Stimulated activated memory B cell treated with anti-CD40 and anti-IgM and Interleukin-4, amounts not matched to agents 10 μg/mL and 1 μg/mL and 100 μg/mL, for 72 hours (primary cell): ENCODE measurements around the gene REPS1.
"Not testable (repeated sequence)": the region's sequence is repeated elsewhere in the genome, so short reads cannot be mapped to it uniquely, and the experiment has no call there.

Experiments used
- ATAC-seq: fragments of 150-1000 bp; cut with Tn5 transposase; 2 replicates; pipeline ENCODE4 v1.10.0; 2021
- H3K27ac Mint-ChIP-seq: one replicate; pipeline ENCODE4 v1.8.0; 2022; ENCODE audit warnings: mild to moderate bottlenecking, mixed read lengths
- H3K27me3 Mint-ChIP-seq: one replicate; pipeline ENCODE4 v1.8.0; 2022; ENCODE audit warnings: mixed read lengths
- H3K36me3 Mint-ChIP-seq: one replicate; pipeline ENCODE4 v1.8.0; 2022; ENCODE audit warnings: mixed read lengths
- H3K4me1 Mint-ChIP-seq: one replicate; pipeline ENCODE4 v1.8.0; 2022; ENCODE audit warnings: mixed read lengths
- H3K4me3 Mint-ChIP-seq: one replicate; pipeline ENCODE4 v1.8.0; 2022; ENCODE audit warnings: mild to moderate bottlenecking, moderate library complexity, mixed read lengths
- H3K9me3 Mint-ChIP-seq: one replicate; pipeline ENCODE4 v1.8.0; 2022; ENCODE audit warnings: mixed read lengths

The REPS1 gene

DNA sequence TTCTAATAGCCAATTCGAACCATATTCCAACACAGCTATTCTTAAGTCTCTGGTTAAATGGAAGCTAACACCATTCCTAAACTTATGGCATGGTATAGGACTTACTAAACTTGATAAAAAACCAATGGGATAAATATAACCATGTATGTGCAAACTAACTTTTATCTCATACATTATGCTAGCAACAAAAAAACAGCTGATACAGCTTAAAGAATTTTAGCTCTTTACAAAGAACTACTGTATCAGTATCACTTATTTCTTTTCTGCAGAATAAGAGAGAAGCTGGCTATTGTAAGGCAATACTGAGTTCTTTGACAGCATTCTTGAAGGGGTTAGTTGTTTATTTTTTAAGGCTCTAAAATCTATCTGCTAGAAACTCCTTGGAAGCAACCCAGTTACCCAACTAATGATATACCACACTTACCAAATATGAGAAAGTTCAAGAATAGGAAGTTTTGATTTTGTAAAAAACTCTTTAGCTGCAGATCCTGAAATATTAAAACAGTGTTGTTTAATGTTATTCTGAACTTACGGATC lies 44.9 kb downstream of the REPS1 start:
- Mint-ChIP-seq H3K4me3 (no peak overlapping the region), H3K9me3 (no peaks in the 10 kb centered on the region), H3K27ac (no peak overlapping the region), H3K36me3 (peaks cover 76% of the 10 kb centered on the region), H3K27me3 (no peaks in the 10 kb centered on the region), H3K4me1 (peaks cover 11% of the 10 kb centered on the region)
- no peak for ATAC-seq

DNA sequence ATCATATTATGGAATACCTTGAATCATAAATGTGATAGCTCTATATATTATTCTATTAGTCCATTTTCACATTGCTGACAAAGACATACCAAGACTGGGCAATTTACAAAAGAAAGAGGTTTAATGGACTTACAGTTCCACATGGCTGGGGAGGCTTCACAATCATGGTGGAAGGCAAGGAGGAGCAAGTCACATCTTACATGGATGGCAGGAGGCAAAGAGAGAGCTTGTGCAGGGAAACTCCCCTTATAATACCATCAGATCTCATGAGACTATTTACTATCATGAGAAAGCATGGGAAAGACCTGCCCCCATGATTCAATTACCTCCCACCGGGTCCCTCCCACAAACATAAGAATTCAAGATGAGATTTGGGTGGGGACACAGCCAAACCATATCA lies 51.2 kb downstream of the REPS1 start:
- not testable (repeated sequence) for H3K27ac Mint-ChIP-seq, H3K9me3 Mint-ChIP-seq, H3K27me3 Mint-ChIP-seq, ATAC-seq, H3K4me3 Mint-ChIP-seq, H3K4me1 Mint-ChIP-seq
- peaks cover 55% of the 10 kb centered on the region for H3K36me3 Mint-ChIP-seq

DNA sequence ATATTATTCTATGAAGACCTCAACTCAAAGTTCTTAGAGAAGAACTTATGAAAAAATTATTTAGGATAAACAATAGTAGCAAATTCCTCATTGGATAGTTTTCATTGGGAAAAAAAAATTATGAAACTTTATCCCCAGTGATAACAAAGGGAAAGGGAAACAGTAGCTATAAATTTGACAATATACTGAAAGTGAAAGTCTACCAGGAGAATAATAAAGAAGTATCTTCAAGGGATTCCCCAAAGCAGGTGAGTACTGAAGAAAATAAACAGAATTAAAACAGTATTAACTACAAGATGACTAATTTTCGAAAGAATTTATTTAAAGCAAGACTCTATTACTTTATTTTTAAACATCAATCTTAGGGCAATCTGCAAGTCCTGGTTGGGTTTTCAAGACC lies 56.4 kb downstream of the REPS1 start:
- no peak for ATAC-seq
- H3K27ac Mint-ChIP-seq, result peak overlapping the region; percentile 57
- peaks cover 28% of the 10 kb centered on the region for H3K36me3 Mint-ChIP-seq
- H3K27me3 Mint-ChIP-seq, result no peaks in the 10 kb centered on the region
- H3K9me3 Mint-ChIP-seq, result no peaks in the 10 kb centered on the region
- peaks cover 6% of the 10 kb centered on the region for H3K4me1 Mint-ChIP-seq
- H3K4me3 Mint-ChIP-seq, result no peak overlapping the region

DNA sequence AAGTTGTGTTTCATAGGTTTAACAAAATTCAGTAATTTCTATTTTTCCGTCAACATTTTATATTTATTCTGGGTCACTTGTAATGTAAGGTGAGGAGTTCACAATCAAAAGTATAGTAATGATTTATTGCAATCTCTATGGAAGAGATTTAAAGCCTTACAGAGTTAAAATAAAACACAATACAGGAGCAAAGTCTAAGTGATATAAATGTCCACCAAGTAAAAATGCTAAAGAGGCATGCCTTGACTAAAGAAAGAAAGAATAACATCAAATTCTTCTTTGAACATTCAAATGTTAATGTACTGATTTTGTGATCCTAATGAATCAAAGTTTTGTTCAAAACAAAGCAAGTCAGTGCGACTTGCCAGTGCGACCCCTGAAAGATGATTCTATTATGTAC lies 61.5 kb downstream of the REPS1 start:
- ATAC-seq, result no peak
- H3K36me3 Mint-ChIP-seq, result peaks cover 26% of the 10 kb centered on the region
- no peaks in the 10 kb centered on the region for H3K27me3 Mint-ChIP-seq
- H3K27ac Mint-ChIP-seq, result no peak overlapping the region
- no peak overlapping the region for H3K4me3 Mint-ChIP-seq
- no peaks in the 10 kb centered on the region for H3K4me1 Mint-ChIP-seq
- H3K9me3 Mint-ChIP-seq, result no peaks in the 10 kb centered on the region

DNA sequence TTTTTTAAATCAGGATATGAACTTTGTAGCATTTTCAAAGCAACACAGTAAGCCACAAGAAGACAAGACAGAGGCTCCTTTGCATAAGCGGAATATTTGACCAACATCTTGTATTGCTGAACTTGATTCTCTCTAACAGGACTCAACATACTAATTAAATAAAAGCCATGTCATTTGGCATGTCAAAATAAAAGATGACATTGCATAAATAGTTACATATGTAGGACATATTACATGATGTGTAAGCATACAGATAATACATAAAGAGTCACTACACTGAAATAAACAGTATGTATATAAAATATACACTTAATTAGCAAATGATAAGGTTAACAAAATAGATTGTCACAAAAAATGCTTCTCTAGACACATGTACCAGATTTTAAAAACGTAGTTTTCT lies 62.2 kb downstream of the REPS1 start:
- H3K36me3 Mint-ChIP-seq, result peaks cover 20% of the 10 kb centered on the region
- H3K4me3 Mint-ChIP-seq, result no peak overlapping the region
- H3K4me1 Mint-ChIP-seq, result no peaks in the 10 kb centered on the region
- ATAC-seq, result no peak
- H3K27ac Mint-ChIP-seq, result no peak overlapping the region
- no peaks in the 10 kb centered on the region for H3K9me3 Mint-ChIP-seq
- no peaks in the 10 kb centered on the region for H3K27me3 Mint-ChIP-seq

DNA sequence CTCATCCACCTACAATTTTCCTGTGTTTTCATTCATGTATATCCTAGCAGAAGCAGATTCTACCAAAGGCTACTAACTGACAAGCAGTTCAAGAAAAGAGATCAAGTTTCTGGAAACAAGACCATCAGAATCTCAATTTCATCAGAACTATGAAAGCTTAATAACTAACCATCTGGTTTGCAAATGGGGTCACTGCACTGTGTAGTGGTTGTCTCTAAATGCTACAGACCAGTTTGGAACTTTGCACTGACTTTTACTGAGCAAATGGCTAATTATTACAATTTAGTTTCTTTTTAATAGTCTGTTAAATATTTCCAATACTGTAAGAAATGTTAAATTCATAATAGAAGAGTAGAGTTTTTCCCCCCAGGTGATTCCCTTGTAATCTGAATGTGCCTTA lies 64.5 kb downstream of the REPS1 start:
- Mint-ChIP-seq H3K27ac (no peak overlapping the region), H3K36me3 (peaks cover 27% of the 10 kb centered on the region), H3K4me3 (no peak overlapping the region), H3K4me1 (no peaks in the 10 kb centered on the region), H3K27me3 (no peaks in the 10 kb centered on the region), H3K9me3 (no peaks in the 10 kb centered on the region)
- no peak for ATAC-seq

DNA sequence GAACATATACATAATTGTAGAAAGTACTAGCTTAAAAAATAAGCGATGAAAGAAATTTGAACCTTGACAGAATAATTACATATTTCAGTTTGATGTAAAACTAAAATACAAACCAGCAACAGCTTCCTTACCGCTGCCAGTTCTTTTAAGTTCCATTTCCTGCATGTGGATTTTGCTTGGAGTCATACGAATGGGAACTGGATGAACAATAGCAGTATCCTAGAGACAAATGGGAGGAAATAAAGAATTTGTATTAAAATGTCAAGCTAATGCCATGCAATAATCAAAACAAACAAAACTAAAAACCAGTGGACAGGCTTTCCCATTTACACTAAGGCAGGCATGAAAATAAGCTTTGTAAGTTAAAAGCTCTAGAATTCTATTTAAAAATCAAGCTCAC lies 67.1 kb downstream of the REPS1 start:
- H3K36me3 Mint-ChIP-seq, result peaks cover 24% of the 10 kb centered on the region
- no peaks in the 10 kb centered on the region for H3K27me3 Mint-ChIP-seq
- no peak overlapping the region for H3K27ac Mint-ChIP-seq
- no peak overlapping the region for H3K4me3 Mint-ChIP-seq
- no peaks in the 10 kb centered on the region for H3K9me3 Mint-ChIP-seq
- no peak for ATAC-seq
- H3K4me1 Mint-ChIP-seq, result no peaks in the 10 kb centered on the region

DNA sequence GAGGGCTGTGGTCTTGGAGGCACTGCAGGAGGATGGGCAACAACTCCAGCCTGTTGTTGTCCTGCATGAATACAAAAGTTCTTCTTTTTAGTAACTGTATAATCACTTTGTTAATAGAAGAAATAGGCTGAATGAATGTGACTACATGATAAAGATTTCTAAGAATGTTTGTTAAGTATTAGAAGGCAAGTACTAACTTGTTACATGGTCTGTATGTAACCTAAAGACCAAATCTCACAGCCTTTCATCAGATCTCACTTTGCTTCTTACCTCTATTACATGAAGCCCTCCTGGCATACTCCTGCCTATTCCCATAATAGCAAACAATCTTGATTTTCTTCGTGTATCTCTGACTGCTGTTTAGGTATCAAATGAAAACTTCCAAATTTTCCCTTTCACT lies 73.4 kb downstream of the REPS1 start:
- Mint-ChIP-seq H3K4me3 (no peak overlapping the region), H3K4me1 (no peaks in the 10 kb centered on the region), H3K9me3 (no peaks in the 10 kb centered on the region), H3K36me3 (peaks cover 70% of the 10 kb centered on the region), H3K27ac (peak overlapping the region; percentile 2), H3K27me3 (no peaks in the 10 kb centered on the region)
- no peak for ATAC-seq

DNA sequence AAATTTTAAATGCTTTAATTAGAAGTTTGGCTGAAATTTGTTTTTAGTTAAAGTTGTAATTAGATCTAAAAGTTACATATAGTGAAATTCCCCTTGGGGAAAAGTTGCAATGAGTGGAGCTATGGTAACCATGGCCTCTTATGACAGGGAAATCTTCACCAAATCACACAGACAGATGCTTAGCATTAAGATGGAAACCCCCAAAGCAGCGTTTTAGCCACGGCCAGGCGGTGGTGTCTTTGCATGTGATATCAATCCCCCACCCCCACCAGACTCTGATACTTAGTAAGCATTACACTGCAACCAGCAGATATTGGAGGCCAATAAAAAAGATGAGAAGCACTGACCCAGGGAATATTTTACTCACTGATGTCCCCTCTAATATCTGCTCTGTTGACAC lies 75.7 kb downstream of the REPS1 start:
- ATAC-seq, result no peak
- Mint-ChIP-seq H3K27ac (no peak overlapping the region), H3K9me3 (no peaks in the 10 kb centered on the region), H3K4me3 (no peak overlapping the region), H3K36me3 (peaks cover 78% of the 10 kb centered on the region), H3K27me3 (no peaks in the 10 kb centered on the region), H3K4me1 (no peaks in the 10 kb centered on the region)

DNA sequence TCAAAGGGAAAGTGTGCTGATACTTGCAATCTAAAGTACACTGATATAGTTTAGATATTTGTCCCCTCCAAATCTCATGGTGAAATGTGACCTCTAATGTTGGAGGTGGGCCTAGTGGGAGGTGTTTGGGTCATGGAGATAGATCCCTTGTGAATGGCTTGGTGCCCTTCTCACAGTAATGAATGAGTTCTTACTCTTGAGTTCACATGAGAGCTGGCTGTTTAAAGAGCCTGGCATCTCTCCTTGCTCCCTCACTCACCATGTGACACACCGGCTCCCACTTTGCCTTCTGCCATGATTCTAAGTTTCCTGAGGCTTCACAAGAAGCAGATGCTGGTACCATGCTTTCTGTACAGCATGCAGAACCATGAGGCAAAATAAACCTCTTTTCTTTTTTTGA lies 78.1 kb downstream of the REPS1 start:
- no peak overlapping the region for H3K27ac Mint-ChIP-seq
- no peak overlapping the region for H3K4me3 Mint-ChIP-seq
- H3K4me1 Mint-ChIP-seq, result peaks cover 7% of the 10 kb centered on the region
- H3K9me3 Mint-ChIP-seq, result no peaks in the 10 kb centered on the region
- no peak for ATAC-seq
- peaks cover 87% of the 10 kb centered on the region for H3K36me3 Mint-ChIP-seq
- no peaks in the 10 kb centered on the region for H3K27me3 Mint-ChIP-seq

DNA sequence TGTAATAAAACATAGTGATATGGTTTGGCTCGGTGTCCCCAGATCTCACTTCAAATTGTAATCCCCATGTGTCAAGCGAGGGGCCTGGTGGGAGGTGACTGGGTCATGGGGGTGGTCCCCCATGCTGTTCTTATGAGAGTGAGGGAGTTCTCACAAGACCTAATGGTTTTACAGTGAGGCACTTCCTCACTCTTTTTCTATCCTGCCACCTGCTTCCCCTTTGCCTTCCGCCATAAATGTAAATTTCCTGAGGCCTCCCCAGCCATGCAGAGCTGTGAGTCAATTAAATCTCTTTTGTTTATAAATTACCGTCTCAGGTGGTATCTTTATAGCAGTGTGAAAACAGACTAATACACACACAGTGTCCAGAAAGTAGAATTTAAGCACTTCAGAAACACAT lies 78.5 kb downstream of the REPS1 start:
- no peaks in the 10 kb centered on the region for H3K9me3 Mint-ChIP-seq
- peaks cover 7% of the 10 kb centered on the region for H3K4me1 Mint-ChIP-seq
- no peak overlapping the region for H3K27ac Mint-ChIP-seq
- H3K4me3 Mint-ChIP-seq, result no peak overlapping the region
- no peaks in the 10 kb centered on the region for H3K27me3 Mint-ChIP-seq
- no peak for ATAC-seq
- H3K36me3 Mint-ChIP-seq, result peaks cover 82% of the 10 kb centered on the region

DNA sequence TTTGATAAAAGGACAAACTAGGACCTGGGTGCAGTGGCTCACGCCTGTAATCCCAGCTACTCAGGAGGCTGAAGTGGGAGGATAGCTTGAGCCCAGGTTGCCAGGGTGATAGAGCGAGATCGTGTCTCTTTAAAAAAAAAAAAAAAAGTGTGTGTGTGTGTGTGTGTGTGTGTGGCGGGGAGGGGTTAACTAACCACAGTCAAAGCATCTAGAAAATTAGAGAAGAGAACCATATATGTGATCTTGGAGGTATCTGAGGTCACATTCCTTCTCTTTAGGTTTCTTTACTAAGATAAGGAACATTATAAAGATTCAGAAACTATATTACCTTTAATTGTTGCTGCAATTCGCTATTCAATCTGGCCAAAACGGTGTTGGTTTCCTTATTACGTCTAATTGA lies 80.9 kb downstream of the REPS1 start:
- H3K27ac Mint-ChIP-seq, result no peak overlapping the region
- H3K27me3 Mint-ChIP-seq, result no peaks in the 10 kb centered on the region
- H3K9me3 Mint-ChIP-seq, result no peaks in the 10 kb centered on the region
- ATAC-seq, result no peak
- H3K4me3 Mint-ChIP-seq, result no peak overlapping the region
- H3K36me3 Mint-ChIP-seq, result peaks cover 60% of the 10 kb centered on the region
- peaks cover 7% of the 10 kb centered on the region for H3K4me1 Mint-ChIP-seq

DNA sequence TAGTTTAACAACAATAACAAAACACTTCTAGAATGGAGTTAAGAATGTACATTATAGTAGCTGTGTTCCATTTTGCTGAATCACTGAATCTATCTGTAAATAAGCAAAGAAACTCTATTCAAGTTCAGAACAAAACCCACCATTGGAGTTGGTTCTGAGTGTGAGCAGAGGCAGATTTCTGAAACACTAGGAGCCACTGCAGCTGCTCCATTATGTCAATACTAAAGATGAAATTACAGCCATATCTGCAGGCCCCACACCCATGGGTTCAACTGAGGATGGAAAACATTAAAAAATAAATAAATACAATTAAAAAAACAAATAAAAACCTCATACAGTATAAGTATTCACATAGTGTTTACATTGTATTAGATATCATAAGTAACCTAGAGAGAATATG lies 91.0 kb downstream of the REPS1 start:
- H3K36me3 Mint-ChIP-seq, result peaks cover 55% of the 10 kb centered on the region
- H3K27ac Mint-ChIP-seq, result no peak overlapping the region
- no peak for ATAC-seq
- H3K9me3 Mint-ChIP-seq, result peaks cover 3% of the 10 kb centered on the region
- H3K4me3 Mint-ChIP-seq, result no peak overlapping the region
- H3K4me1 Mint-ChIP-seq, result peaks cover 12% of the 10 kb centered on the region
- no peaks in the 10 kb centered on the region for H3K27me3 Mint-ChIP-seq

DNA sequence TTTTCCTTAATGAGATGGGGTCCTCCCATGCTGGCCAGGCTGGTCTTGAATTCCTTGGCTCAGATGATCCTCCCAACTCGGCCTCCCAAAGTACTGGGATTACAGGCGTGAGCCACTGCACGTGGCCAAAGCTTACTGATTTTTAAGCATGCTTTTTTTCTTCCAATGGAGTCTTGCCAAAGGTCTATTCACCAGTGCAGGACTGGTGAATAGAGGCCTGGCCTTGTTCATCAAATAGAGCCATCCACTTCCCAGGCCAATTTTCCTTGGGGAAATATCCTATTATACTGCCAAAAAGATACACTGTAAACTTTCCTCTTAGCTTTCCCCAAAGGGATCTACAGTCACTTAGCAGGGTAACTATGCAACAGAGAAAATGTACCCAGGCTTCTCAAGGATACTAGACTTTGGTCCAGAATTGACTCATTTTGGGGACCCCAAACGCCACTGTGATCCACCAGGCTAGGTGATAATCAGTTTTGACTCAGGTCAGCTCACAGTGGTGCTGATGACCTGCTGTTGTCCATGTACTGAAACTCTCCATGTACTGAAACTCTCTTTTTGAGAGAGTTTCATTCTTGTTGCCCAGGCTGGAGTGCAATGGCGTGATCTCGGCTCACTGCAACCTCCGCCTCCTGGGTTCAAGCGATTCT lies 91.8 kb downstream of the REPS1 start:
- Mint-ChIP-seq H3K9me3 (peaks cover 5% of the 10 kb centered on the region), H3K27me3 (no peaks in the 10 kb centered on the region), H3K4me3 (no peak overlapping the region), H3K27ac (no peak overlapping the region), H3K36me3 (peaks cover 56% of the 10 kb centered on the region), H3K4me1 (peaks cover 12% of the 10 kb centered on the region)
- ATAC-seq, result no peak

DNA sequence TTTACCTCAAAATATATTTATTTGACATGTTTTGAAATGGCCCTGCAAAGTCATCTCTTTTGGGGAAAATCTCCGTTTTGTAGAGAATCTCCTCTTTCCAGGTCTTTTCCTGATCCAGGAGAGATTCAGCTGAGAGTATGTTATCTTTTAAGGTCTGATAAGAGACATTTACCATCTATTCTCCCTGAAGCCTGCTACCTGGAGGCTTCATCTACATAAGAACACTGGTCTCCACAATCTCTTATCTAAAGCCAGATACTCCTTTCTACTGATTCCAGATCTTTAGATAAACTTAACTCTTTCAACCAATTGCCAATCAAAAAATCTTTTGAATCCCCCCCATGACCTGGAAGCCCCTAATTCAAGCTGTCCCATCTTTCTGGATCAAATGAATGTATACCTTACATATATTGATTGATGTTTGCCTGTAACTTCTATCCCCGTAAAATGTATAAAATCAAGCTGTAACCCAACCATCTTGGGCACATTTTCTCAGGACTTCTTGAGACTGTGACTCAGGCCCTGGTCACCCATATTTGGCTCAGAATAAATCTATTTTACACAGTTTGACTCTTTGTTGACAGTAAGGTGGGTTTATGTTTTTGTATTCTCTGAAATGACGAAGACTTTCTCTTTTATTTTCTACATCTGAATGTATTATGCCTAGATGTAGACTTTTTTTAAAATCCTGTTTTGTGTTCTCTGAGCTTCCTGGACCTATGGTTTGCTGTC lies 96.6 kb downstream of the REPS1 start:
- peaks cover 8% of the 10 kb centered on the region for H3K9me3 Mint-ChIP-seq
- H3K27ac Mint-ChIP-seq, result peak overlapping the region; percentile 54
- ATAC-seq, result no peak
- H3K27me3 Mint-ChIP-seq, result no peaks in the 10 kb centered on the region
- H3K36me3 Mint-ChIP-seq, result peaks cover 12% of the 10 kb centered on the region
- H3K4me3 Mint-ChIP-seq, result no peak overlapping the region
- peaks cover 12% of the 10 kb centered on the region for H3K4me1 Mint-ChIP-seq

DNA sequence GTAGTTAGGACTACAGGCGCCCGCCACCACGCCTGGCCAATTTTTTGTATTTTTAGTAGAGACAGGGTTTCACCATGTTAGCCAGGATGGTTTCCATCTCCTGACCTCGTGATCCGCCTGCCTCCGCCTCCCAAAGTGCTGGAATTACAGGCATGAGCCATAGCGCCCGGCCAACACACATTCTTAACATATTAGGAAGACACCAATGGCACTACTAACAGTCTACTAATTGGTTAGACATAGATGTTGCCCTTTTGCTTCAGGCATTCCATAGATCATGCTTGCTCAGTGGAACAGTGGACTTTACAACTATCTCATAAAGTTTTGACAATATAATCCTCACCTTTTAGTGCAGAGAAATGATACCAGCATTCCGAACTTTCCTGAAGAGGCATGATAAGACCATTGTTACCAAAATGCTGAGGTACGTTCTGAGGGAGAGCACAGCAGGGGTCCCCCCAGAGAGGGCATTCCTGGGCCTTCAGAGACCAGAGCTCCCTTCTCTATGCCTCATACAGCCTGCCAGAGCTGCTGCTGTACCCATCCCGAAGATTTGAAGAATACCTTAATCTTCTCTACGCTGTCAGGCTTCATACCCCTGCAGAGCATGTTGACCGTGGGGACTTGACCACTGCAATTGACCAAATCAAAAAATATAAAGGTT lies 102.8 kb downstream of the REPS1 start:
- H3K27ac Mint-ChIP-seq, result no peak overlapping the region
- peaks cover 3% of the 10 kb centered on the region for H3K9me3 Mint-ChIP-seq
- ATAC-seq, result no peak
- no peaks in the 10 kb centered on the region for H3K36me3 Mint-ChIP-seq
- peaks cover 16% of the 10 kb centered on the region for H3K4me1 Mint-ChIP-seq
- no peaks in the 10 kb centered on the region for H3K27me3 Mint-ChIP-seq
- H3K4me3 Mint-ChIP-seq, result no peak overlapping the region
